ENCODE measurements around the gene CDX1.

CDX1 gene

GRCh38 chr5:150131978-150132694 is 34.4 kb upstream of the CDX1 start:
- no peak for DNase-seq

GRCh38 chr5:150132740-150133139 is 33.8 kb upstream of the CDX1 start:
- no peak for DNase-seq

GRCh38 chr5:150133581-150134197 is 32.9 kb upstream of the CDX1 start:
- no peak for DNase-seq

- no peak for DNase-seq
Observed at GRCh38 chr5:150134198-150134588, 32.4 kb upstream of the CDX1 start.

GRCh38 chr5:150135557-150136304 is 30.8 kb upstream of the CDX1 start:
- no peak for DNase-seq

- DNase-seq: no peak
Observed at GRCh38 chr5:150136305-150137167, 30.0 kb upstream of the CDX1 start.

- DNase-seq: no peak
Observed at GRCh38 chr5:150137168-150137957, 29.2 kb upstream of the CDX1 start.

- DNase-seq: no peak
Observed at GRCh38 chr5:150137997-150138396, 28.6 kb upstream of the CDX1 start.

- no peak for DNase-seq
Observed at GRCh38 chr5:150138551-150139265, 27.9 kb upstream of the CDX1 start.

GRCh38 chr5:150139334-150139733 is 27.2 kb upstream of the CDX1 start:
- no peak for DNase-seq

GRCh38 chr5:150140830-150141229 is 25.7 kb upstream of the CDX1 start:
- DNase-seq: no peak

GRCh38 chr5:150141544-150142184 is 24.9 kb upstream of the CDX1 start:
- DNase-seq: no peak

GRCh38 chr5:150142185-150142958 is 24.2 kb upstream of the CDX1 start:
- no peak for DNase-seq

- no peak for DNase-seq
Observed at GRCh38 chr5:150142959-150143349, 23.6 kb upstream of the CDX1 start.

- no peak for DNase-seq
Observed at GRCh38 chr5:150143350-150144245, 23.0 kb upstream of the CDX1 start.

- no peak for DNase-seq
Observed at GRCh38 chr5:150144246-150144801, 22.3 kb upstream of the CDX1 start.

GRCh38 chr5:150144879-150145278 is 21.7 kb upstream of the CDX1 start:
- no peak for DNase-seq

- no peak for DNase-seq
Observed at GRCh38 chr5:150146235-150146634, 20.3 kb upstream of the CDX1 start.

All from activated CD4-positive, CD25-positive, alpha-beta regulatory T cell (primary cell).